ENCODE data around the gene TMEM255B.
"Not testable (repeated sequence)": the region's sequence is repeated elsewhere in the genome, so short reads cannot be mapped to it uniquely, and the experiment has no call there.

TMEM255B gene

DNA sequence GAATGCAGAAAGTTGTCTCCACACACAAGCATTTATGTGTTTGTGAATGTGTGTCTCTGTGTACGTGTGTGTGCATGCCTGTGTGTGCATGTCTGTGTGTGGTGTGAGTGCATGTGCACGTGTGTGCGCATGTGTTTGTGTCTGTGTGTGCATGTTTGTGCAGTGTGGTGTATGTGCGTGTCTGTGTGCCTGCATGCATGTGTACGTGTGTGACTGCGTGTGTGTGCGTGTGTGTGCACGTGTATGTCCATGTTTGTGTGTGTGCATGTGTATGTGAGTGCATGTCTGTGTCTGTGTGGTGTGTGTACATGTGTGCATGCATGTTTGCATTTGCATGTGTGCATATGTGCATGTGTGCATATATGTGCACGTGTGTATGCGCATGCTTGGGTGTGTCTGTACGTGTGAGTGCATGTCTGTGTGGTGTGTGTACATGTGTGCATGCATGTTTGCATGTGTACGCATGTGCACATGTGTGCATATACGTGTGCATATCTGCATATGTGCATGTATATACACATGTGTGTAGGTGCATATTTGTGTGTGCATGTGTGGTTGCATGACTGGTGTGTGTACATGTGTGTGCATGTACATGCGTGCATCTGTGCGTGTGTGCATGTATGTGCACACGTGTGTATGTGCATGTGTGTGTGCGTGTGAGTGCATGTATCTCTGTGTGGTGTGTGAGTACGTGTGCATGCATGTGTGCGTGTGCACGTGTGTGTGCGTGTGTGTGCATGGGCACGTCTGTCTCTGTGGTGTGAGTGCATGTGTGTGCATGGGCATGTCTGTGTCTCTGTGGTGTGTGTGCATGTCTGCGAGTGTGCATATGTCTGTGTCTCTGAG lies 8.2 kb upstream of the TMEM255B start:
- DNase-seq, result no peak

DNA sequence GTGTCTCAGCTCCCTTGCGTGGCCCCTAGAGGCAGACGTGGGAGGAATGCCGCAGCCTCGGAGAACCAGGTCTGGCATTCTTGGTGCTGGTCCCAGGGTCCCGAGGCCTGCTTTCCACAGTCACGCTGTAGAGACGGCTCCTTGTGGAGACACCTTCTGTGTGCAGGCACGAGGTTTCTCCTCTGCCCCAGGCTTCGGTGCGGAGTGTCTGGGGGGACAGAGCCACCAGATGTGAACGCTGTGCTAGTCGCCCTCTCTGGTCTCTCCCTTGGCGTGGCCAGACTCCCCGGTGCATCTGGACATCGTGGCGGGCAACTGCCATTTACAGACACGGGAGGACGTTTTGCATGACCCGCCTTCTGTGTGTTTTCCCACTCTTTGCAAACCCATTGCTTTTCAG lies 7.5 kb upstream of the TMEM255B start:
- no peak for DNase-seq

DNA sequence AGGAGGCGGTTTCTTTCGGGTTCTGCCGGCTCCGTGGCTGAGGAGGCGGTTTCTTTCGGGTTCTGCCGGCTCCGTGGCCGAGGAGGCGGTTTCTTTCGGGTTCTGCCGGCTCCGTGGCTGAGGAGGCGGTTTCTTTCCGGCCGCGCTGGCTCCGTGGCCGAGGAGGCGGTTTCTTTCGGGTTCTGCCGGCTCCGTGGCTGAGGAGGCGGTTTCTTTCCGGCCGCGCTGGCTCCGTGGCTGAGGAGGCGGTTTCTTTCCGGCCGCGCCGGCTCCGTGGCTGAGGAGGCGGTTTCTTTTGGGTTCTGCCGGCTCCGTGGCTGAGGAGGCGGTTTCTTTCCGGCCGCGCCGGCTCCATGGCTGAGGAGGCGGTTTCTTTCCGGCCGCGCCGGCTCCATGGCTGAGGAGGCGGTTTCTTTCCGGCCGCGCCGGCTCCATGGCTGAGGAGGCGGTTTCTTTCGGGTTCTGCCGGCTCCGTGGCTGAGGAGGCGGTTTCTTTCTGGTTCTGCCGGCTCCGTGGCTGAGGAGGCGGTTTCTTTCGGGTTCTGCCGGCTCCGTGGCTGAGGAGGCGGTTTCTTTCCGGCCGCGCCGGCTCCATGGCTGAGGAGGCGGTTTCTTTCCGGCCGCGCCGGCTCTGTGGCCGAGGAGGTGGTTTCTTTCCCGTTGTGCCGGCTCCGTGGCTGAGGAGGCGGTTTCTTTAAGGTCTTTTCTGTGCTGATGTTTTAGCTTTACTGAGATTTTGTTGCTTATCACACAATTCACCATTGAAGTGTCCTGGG lies 6.6 kb upstream of the TMEM255B start:
- DNase-seq, result not testable (repeated sequence)

DNA sequence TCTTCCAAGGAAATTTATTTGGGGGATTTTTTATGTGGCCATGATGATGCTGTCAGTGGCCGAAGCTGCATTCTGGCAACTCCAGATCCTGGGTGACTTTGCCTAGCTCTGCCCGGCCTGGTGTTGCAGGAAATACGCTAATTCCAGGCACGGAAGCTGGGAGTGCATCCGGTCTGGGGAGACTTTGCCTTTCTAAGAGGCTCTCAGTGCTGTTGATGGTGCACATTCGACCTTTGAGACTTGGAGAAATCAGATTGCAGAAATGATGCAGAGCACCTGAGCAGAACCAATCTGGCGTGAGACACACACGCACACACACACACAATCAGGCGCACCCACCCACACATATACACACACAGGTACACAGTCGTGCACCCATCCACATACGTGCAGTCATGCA lies 5.9 kb upstream of the TMEM255B start:
- DNase-seq, result no peak

DNA sequence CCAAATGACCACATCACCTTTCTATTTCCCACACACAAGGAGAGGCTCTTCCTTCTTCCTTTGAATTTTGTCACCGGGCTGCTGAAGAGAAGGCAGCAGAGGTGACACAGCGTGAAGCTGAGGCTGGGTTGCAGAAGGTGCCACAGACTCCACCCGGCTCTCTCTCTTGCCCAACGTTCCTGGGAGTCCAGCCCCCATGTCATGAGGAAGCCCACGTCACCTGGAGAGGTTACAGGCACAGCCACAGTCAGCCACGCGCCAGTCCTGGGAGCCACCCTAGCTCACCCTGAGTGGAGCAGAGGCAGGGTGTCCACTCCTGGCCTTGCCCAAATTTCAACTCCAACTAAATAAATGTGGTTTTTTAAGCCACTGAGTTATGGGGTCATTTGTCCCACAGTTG lies 4.8 kb upstream of the TMEM255B start:
- no peak for DNase-seq

DNA sequence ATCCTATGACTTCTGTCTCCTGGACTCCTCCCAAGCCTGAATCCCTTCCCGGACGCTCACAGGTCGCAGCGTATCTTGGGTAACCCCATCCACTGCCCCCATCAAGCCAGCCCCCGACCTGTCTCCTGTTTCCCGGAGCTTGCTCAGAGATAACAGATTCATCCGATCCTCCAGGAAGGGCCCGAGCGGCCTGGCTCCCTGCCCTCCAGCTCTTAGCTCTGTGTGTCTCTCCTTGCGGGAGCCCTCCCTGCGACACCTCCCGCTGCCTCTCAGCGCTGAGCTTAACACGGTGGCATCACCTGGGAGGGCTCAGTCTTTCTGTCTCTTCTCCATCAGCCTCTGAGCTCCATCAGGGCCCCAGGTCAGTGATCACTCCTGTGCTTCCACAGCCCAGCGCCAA lies 4.3 kb upstream of the TMEM255B start:
- DNase-seq, result no peak

DNA sequence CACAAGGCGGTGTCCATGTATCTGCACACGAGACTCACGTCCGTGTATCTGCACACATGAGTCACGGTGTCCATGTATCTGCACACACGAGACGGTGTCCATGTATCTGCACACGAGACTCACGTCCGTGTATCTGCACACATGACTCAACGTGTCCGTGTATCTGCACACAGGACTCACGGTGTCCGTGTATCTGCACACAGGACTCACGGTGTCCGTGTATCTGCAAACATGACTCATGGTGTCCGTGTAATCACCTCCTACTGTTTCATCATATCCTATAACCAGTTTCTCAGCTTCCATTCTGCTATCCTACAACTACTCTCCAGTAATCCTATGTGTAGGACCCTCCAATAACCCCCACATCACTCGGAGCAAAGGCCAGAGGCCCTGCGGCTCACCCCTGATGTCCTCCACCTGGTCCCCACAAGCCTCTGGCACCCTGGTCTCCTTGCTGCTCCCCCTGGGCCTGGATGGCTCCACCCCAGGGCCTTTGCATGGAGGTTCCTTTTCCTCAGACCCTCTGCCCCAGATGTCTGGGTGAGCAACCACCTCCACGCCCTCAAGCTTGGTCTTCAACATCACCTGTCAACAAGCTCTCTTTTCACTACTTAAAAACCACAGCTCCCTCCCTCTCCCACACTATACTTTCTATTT lies 2.5 kb upstream of the TMEM255B start:
- no peak for DNase-seq

DNA sequence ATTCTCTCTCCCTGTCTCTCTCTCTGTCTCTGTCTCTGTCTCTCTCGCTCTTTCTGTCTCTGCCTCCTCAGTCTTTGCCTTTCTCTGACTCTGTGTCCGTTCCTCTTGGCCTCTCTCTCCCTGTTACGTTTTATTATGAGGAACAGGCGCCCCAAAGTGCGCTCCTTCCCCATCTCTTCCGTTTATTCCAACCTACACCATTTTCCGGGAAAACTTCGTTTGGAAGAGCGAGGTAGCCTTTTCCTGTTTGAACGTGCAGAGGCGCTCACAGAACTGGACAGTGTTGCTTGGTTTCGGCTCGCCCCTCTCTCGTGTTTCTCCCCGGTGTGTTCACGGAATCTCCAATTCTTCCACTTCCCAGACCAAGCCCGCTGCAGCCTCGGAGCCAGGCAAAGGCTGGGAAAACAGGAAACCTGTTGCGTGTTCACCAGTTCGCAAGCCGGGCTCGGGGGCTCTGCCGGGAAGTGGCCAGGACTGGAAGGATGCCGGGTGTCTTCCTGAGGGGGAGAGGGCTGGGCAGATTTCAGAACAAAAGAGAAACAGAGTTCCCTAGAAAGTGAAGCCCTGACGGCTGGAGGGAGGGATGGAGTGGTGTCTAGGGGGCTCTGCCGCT lies 605 bp downstream of the TMEM255B start:
- DNase-seq, result no peak

DNA sequence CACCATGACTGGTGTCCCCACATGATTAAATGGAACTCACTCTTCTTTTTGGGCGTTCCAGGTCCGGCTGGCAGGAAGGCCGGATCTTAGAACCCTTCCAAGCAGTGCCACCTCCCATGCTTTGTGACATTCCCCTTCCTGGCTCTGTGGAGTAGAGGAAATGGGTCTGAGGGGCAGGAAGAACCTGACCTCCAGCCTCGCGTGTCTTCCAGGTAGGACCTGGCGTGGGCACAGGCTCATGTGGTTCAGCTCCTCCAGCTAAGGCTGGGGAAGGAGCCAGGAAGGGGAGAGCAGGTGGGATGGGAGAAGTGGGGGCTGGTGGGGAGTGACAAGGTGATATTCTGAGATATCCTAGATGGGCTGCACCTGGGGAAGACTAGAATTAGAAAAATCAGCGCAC lies 2.1 kb downstream of the TMEM255B start:
- no peak for DNase-seq

DNA sequence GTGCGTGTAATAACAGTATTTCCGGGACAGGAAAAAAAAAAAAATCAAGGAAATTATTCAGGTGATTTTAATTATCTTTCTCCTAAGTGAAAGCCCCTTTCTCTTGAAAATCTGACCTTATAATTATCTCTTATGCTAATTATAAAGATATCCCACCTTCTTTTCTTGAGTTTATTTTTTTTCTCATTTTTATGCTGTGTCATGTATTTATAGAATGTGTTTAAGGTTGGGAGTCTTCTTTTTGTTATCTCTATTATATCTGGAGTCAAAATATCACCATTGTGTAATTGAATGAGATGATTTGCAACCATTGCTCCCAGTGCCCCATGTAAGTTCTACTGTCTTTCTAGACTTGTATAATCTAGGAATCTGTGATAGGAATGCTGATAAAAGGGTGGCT lies 3.0 kb downstream of the TMEM255B start:
- DNase-seq, result no peak

DNA sequence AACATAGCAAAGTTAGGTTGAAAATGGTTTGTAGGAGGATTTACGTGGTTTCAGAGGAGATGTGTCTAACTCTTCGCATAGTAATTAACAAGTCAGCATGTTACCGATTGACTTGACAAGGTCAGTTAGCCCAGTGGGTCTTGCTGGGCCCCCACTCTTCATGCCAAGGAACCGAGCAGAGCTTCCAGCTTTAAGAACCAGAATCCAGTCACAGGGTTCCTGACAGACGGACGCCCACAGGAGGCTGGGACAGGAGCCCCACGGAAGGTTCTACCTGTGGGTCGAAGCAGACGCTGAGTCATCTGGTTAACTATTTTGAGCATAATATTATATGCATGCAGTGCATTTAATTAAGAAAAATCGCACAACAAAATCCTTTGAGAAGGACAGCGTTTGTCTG lies 3.5 kb downstream of the TMEM255B start:
- no peak for DNase-seq

DNA sequence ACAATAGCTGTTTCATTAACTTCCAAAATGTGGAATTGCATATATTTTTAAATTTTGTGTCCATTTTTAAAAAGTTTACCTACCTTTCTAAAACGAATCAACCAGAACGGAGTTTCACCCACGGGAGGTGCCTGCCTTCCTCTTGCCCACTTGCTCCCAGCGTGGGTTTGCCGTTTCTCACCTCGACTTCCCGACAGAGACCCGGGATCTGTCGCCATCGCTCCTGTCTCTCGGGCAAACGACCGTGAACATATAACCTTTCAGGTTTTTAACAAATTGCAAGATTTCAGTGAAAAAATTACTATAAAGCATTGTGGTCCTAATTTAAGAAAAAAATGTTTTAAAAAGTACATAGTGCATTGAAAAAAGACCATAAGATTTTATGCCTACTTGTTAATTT lies 4.2 kb downstream of the TMEM255B start:
- no peak for DNase-seq

DNA sequence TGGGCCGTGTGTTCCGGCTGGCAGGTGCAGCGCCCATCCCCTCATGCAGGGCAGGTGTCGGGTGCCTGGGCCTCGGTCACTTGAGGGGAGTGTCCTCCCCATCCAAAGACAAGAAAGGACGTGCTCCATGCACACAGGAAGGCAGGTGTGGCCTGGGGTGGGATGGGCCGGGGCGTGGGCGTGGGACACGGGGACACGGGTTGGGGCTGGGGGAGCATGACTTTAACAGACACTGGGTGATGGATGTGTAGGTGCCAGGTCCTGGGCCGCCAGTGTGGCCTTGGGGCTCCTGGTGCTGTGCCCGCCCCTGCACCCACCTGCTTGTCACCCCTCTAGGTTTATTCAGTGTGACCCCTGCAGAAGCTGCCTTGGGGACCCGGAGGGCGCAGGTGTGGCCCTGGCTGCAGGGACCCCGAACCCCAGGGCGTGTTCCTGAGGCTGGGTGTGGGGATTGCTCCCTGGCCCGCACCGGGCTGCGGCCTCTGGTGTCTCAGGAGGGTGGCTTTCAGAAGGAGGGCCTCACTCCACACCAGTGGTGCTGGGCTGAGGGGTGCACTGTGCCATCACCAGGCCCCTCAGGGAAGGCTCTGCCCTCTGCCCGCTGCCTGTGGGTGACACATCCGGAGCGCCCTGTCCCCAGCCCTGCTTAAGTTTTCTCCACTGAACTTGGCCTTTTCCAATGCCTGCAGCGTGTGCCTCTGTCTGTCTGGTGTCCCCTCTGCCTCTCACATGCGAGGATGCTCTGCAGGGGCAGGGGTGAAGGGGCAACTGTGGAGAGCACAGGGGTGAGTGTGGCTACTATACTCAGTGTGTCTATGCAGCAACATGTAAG lies 5.2 kb downstream of the TMEM255B start:
- DNase-seq, result no peak

DNA sequence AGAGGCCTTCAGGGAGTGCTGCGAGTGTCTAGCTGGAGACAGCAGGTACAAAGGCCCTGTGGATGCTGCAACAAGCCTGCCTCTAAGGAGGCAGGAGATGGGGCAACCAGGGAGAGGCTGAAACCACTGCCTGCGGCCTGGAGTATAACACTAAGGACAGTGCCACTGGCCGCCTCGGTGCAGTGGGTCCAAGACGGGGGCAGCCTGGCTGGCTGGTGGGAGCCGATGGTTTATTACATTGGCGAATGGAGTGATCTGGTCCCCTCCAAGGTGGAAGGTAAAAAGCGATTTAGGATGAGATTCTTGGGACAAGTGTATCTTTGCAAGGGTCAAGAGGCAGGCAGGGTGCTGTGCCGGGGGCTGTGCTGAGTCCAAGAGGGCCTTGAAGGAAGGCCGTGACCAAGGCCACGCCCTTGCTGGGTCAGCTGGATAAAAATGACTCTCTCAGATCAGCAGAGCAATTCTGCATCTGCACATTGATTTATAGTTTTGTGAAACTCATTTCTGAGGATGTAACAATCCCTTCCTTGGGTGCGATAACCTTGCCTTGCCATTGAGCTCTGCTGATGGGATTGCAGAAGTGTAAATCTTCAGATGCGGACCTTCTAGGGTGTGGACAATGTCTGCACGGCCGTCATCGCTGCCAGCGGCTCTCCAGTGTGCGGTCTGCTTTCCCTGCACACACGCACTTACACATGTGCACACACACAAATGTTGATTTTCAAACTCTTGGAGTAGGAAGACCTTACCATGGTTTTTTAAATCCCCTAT lies 6.0 kb downstream of the TMEM255B start:
- no peak for DNase-seq

DNA sequence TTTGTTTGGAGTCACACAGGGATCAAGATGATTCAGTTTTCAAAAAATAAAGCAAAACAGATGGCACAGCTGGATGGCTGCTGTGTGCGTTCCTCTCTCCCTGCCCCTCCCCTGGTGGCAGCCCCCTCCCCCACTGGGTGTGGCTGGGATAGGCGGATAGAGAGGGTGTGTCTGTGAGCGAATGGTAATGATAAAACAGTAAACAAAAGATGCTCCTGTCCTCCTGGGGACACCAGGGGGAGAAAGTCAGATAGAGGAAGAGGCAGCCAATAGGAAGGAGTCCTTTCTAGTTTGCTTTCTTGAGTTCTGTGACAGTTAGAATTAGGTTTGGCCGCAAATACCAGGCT lies 6.5 kb downstream of the TMEM255B start:
- DNase-seq, result no peak

DNA sequence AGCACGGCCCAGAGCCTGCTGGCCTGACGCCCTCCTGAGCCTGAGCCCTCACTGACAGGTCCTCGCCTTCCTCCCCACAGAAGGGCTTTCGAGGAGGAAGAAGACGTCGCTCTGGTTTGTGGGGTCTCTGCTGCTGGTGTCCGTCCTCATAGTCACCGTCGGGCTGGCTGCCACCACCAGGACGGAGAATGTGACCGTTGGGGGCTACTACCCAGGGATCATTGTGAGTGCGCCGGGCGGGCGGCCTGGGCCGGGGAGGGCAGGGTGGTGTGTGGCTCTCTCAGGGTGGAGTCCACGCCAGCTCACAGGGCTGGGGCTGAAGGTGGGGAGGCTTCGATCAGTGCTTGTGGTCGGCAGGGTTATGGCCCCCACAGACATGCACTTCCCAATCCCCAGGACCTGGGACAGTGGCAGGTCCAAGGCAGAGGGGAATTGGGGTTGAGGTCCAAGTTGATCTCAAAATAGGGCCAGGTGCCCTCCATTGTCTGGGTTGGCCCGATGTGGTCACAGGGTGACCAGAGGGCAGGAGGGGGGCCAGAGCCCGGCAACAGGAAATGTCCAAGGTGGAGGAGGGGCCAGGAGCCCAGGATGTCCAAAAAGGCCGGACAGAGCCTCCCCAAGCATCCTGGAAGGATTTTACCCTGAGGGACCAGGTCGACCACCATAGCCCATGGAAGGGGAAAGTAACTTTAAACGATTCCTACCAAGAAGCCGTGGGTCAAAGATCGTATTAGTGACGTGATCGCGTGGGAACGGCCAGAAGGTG lies 7.2 kb downstream of the TMEM255B start:
- no peak for DNase-seq

DNA sequence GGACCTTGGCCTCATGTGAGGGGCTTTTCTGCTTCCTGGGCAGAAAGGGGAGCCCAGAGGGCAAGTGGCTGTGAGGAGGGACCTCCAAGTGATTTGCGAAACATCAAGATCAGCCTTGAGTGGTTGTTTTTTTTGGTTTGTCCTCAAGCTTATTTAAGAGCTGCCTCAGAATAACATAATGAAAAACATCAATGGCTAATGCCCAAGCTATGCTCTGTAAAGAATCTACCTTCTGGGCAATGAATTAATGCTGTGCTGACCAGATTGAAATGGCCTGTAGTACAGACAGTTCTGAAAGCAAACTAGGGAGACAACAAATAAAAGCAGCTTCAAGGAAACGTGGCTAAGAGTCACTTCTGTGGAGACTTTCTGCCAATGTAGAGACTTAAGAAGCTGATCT lies 8.3 kb downstream of the TMEM255B start:
- no peak for DNase-seq

DNA sequence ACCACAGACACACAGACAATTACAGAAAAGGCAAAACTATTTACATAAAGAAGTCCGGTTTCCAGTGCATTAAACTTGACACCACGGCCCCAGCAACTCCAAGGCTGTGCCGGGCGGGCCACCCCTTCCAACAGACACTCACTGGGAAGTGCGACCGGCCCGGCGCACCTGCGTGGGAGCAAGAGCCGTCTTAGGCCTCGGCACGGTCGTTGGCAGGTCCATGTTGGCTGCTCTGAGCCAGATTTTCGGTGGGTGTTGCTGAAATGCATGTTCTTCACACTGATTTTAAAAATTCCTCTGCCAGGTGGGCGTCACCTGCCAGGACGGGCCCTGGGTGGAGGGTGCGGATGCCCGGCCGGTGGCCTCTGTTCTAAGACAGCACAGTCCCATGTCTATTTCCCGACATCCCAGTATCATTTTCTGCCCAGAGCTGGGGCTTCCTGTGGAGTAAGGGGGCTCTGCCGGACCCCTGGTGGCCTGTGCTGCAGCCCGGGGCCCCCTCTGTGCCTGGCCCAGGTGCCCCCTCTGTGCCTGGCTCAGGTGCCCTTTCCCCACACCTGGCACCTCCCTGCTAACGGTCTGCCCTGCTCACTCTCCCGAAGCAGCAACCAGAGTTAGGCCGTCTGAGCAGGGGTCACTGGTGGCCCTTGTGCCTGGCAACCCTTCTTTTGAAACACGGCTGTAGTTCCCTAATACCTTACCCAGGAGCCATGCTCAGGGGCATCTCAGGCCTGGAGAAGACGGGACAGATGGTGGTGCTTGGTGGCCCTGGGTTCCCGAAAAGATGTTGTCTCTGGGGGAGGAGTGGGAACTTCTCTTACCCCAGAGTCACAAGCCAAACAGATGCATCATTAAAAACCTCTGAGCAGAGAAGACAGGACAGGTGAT lies 9.2 kb downstream of the TMEM255B start:
- DNase-seq, result no peak

DNA sequence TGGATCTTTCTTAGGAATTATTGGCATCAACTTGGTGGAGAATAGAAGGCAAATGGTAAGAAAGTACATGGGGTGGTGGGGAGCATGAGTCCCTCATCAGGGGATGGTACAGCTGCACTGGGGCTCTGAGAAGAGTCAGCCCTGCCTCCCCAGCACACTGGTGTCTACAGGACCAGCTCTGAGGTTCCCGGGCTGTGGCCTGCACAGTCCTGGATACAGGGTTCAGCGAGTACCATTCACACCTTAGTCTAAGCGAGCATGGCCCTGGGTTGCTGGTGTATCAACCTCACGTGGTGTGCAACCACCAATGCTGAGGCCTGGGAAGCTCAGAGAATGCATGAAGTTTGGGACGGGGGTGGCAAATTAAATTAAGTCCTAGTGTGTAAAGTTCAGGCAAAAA lies 10.1 kb downstream of the TMEM255B start:
- no peak for DNase-seq

DNA sequence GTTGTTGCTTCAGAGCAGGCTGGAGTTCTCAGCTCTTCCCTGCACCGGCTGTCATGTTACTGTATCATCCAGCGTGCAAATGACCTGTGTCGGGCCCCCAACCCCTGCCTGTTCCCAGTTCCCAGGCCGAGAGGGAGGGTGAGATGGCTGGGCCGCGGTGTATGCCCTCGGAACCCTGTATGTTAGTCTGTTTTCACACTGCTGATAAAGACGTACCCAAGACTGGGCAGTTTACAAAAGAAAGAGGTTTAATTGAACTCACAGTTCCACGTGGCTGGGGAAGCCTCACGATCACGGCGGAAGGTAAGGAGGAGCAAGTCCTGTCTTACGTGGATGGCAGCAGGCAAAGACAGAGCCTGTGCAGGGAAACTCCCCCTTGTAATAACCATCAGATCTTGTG lies 10.9 kb downstream of the TMEM255B start:
- no peak for DNase-seq

Data from NCI-H226 (cell line).